HepG2 (cell line): ENCODE data around the gene DHX8. TPM values are rescaled to one million over a fixed set of nuclear protein-coding genes. Genes with fewer than 3 reads are reported as not detected.

ENCODE experiments used
- ARNT ChIP-seq: fragments of 450-650 bp; IDR thresholded peaks from 2 replicates; pipeline ENCODE4 v1.6.1; 2017
- BRCA1 ChIP-seq: sonication (generic); formaldehyde crosslinking; IDR thresholded peaks from 2 replicates; pipeline ENCODE4 v1.4.0; 2020; ENCODE audit warnings: missing genetic modification reagents
- CC2D1A ChIP-seq: sonication (generic); formaldehyde crosslinking; IDR thresholded peaks from 2 replicates; pipeline ENCODE4 v1.8.1; 2023; ENCODE audit warnings: mild to moderate bottlenecking, missing genetic modification reagents
- ERF ChIP-seq: IDR thresholded peaks from 2 replicates; pipeline ENCODE4 v1.6.1; 2018; ENCODE audit warnings: missing biosample characterization, missing genetic modification reagents
- FOXC1 ChIP-seq: sonication (generic); formaldehyde crosslinking; IDR thresholded peaks from 2 replicates; pipeline ENCODE4 v1.8.0; 2022; ENCODE audit warnings: mild to moderate bottlenecking, missing genetic modification reagents, borderline replicate concordance
- FOXJ3 ChIP-seq: sonication (generic); formaldehyde crosslinking; IDR thresholded peaks from 2 replicates; pipeline ENCODE4 v1.4.0; 2020; ENCODE audit warnings: missing genetic modification reagents, mild to moderate bottlenecking, borderline replicate concordance
- HMG20A ChIP-seq: IDR thresholded peaks from 2 replicates; pipeline ENCODE4 v1.6.1; 2016; ENCODE audit warnings: borderline replicate concordance
- KDM5B ChIP-seq: sonication (generic); formaldehyde crosslinking; IDR thresholded peaks from 2 replicates; pipeline ENCODE4 v1.4.0; 2020; ENCODE audit warnings: missing genetic modification reagents, mild to moderate bottlenecking, borderline replicate concordance
- KLF12 ChIP-seq: sonication (generic); formaldehyde crosslinking; IDR thresholded peaks from 2 replicates; pipeline ENCODE4 v1.4.0; 2020; ENCODE audit warnings: missing genetic modification reagents, borderline replicate concordance
- MTA1 ChIP-seq: sonication (generic); formaldehyde crosslinking; IDR thresholded peaks from 2 replicates; pipeline ENCODE4 v1.4.0; 2020; ENCODE audit warnings: missing genetic modification reagents, mild to moderate bottlenecking, borderline replicate concordance
- NR0B2 ChIP-seq: sonication (generic); formaldehyde crosslinking; IDR thresholded peaks from 2 replicates; pipeline ENCODE4 v1.4.0; 2020; ENCODE audit warnings: mild to moderate bottlenecking, missing genetic modification reagents
- NR2F6 ChIP-seq, 2 experiments: IDR thresholded peaks; 2 replicates each; pipeline ENCODE4 v1.6.1; 2016; ENCODE audit warnings: antibody characterized with exemption in 1 of 2, mild to moderate bottlenecking in 1 of 2
- PHF8 ChIP-seq: sonication (generic); formaldehyde crosslinking; IDR thresholded peaks from 2 replicates; pipeline ENCODE4 v1.5.0; 2020; ENCODE audit warnings: missing genetic modification reagents
- POLR2AphosphoS2 ChIP-seq: IDR thresholded peaks from 2 replicates; pipeline ENCODE4 v1.6.1; 2011; ENCODE audit warnings: low read depth, low read length, improper control_type of control experiment
- SIX4 ChIP-seq: sonication (generic); formaldehyde crosslinking; IDR thresholded peaks from 2 replicates; pipeline ENCODE4 v1.4.0; 2020; ENCODE audit warnings: missing genetic modification reagents
- TMF1 ChIP-seq: sonication (generic); formaldehyde crosslinking; IDR thresholded peaks from 2 replicates; pipeline ENCODE4 v1.8.1; 2022; ENCODE audit warnings: low read depth, missing genetic modification reagents
- ZFP36L1 ChIP-seq: sonication (generic); formaldehyde crosslinking; IDR thresholded peaks from 2 replicates; pipeline ENCODE4 v1.8.0; 2022; ENCODE audit warnings: mild to moderate bottlenecking, missing genetic modification reagents, moderate library complexity
- ZNF230 ChIP-seq: sonication (generic); formaldehyde crosslinking; IDR thresholded peaks from 2 replicates; pipeline ENCODE4 v1.4.0; 2020; ENCODE audit warnings: mild to moderate bottlenecking, missing genetic modification reagents
- ZNF34 ChIP-seq: sonication (generic); formaldehyde crosslinking; IDR thresholded peaks from 2 replicates; pipeline ENCODE4 v1.4.0; 2020; ENCODE audit warnings: mild to moderate bottlenecking, missing genetic modification reagents, borderline replicate concordance
- ZNF567 ChIP-seq: sonication (generic); formaldehyde crosslinking; IDR thresholded peaks from 2 replicates; pipeline ENCODE4 v1.8.1; 2023; ENCODE audit warnings: mild to moderate bottlenecking, missing genetic modification reagents, borderline replicate concordance
- ZNF747 ChIP-seq: sonication (generic); formaldehyde crosslinking; IDR thresholded peaks from 2 replicates; pipeline ENCODE4 v1.8.1; 2023; ENCODE audit warnings: missing genetic modification reagents, mild to moderate bottlenecking, borderline replicate concordance
- ZNF781 ChIP-seq: sonication (generic); formaldehyde crosslinking; IDR thresholded peaks from 2 replicates; pipeline ENCODE4 v1.5.1; 2020; ENCODE audit warnings: borderline replicate concordance, mild to moderate bottlenecking, missing genetic modification reagents; ENCODE audit errors: not compliant biosample characterization
- polyA plus RNA-seq, 8 experiments: library from polyadenylated mRNA; depleted of rRNA in 3 of 8; stranded (reverse) in 7 of 8; unstranded in 1 of 8; fragments of >200 nt; fragmentation: Illumina TruSeq in 4 of 8; extraction: Trizol in 4 of 8; gene quantifications; 2 replicates each; pipeline versions ENCODE4 v1.2.1 to v1.2.3, GENCODE V29; 2011 to 2016; ENCODE audit warnings: low read depth in 4 of 8, missing spikeins in 1 of 8, mixed read lengths in 1 of 8; ENCODE audit not compliant: insufficient read depth in 1 of 8
- total RNA-seq, 5 experiments: library from RNA; depleted of rRNA; stranded (reverse); fragments of >200 nt; fragmentation: Illumina TruSeq; extraction: Trizol; gene quantifications; 2 replicates each; pipeline ENCODE4 v1.2.3, GENCODE V29; 2016; ENCODE audit warnings: low read depth in 1 of 5
- TF ChIP-seq, protein P1 (sequence below), 2 experiments: sonication (generic) in 1 of 2; formaldehyde crosslinking in 1 of 2; IDR thresholded peaks; 2 replicates each; pipeline versions ENCODE4 v1.5.1 to v1.6.1; 2011 to 2020; ENCODE audit warnings: borderline replicate concordance in 1 of 2, low read depth in 1 of 2, low read length in 1 of 2, mild to moderate bottlenecking in 1 of 2, missing genetic modification reagents in 1 of 2, moderate library complexity in 1 of 2
- TF ChIP-seq, protein P2 (sequence below): IDR thresholded peaks from 2 replicates; pipeline ENCODE4 v1.6.1; 2016; ENCODE audit warnings: missing compliant biosample characterization, missing genetic modification reagents, borderline replicate concordance
- TF ChIP-seq, protein P3 (sequence below): sonication (generic); formaldehyde crosslinking; IDR thresholded peaks from 2 replicates; pipeline ENCODE4 v1.5.0; 2020; ENCODE audit warnings: missing genetic modification reagents

DHX8 gene
- total and polyA plus RNA-seq, 2 of the 13 experiments (the other 11 are each of a cell fraction or from before 2014, with no cell fraction given) = 24.8 to 48.9 TPM

DNA sequence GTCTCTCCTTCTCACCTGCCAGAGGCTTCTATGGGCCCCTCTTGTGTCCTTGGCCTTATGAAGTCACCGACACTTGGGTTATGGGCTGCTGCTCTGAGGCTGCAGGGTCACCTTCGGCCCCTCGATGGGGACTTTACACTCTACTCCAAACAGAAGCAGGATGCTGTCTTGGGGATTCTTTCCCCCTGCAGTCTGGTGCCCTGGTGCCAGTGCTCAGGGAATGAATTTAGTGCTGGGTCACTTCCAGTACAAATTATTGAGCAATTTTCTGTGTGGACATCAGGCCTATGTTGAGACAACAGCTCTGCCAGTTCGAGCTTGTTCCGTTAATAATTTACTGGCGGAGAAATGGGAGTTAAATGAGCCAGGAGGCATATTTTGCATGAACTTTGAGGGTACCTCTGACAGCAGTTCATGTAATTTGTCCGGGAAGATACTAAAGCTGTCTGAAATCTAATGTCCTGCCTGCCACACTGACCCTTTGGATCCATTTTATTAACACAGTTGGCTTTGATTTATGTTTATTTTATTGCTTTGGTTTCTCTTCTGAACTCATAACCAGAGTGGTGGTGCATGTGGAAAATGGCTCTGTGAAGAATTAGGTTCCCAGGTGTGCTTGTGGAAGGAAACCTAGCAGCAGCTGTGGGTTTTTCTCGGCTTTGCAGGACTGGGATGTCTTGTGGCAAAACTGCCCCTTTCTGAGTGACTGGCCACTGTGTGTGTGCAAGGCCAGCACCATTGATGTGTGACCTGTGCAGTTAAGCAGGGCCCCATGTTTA is 34.1 kb upstream of the DHX8 start (continued):
- TF ChIP-seq, protein P1, sequence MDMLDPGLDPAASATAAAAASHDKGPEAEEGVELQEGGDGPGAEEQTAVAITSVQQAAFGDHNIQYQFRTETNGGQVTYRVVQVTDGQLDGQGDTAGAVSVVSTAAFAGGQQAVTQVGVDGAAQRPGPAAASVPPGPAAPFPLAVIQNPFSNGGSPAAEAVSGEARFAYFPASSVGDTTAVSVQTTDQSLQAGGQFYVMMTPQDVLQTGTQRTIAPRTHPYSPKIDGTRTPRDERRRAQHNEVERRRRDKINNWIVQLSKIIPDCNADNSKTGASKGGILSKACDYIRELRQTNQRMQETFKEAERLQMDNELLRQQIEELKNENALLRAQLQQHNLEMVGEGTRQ (IDR thresholded peaks at IDR 0.05; ENCODE audit: low read depth, low read length) = no peak
- TF ChIP-seq, protein P1 (CRISPR knock-in tag; IDR thresholded peaks at IDR 0.05; ENCODE audit: borderline replicate concordance) = no peak
- TF ChIP-seq FOXC1 (CRISPR knock-in tag) = peak; percentile 64; the same call in 1 of the 2 replicates
- no peak for TF ChIP-seq ZFP36L1 (CRISPR knock-in tag)
- no peak for TF ChIP-seq PHF8 (CRISPR knock-in tag)
- peak; percentile 90; the same call in 1 of the 2 replicates for TF ChIP-seq ZNF747 (CRISPR knock-in tag)
- TF ChIP-seq NR0B2 = no peak
- TF ChIP-seq POLR2AphosphoS2 = no peak
- TF ChIP-seq ZNF781 (CRISPR knock-in tag) = no peak
- no peak; the same call in 1 of the 2 replicates for TF ChIP-seq KDM5B (CRISPR knock-in tag)
- TF ChIP-seq MTA1 (CRISPR knock-in tag) = peak; percentile 87
- no peak for TF ChIP-seq CC2D1A (CRISPR knock-in tag)
- TF ChIP-seq FOXJ3 (CRISPR knock-in tag) = peak; percentile 96
- no peak; the same call in 1 of the 2 replicates for TF ChIP-seq BRCA1 (CRISPR knock-in tag)
- TF ChIP-seq ARNT = no peak
- peak; percentile 90 for TF ChIP-seq ERF (CRISPR knock-in tag)
- TF ChIP-seq, protein P2, sequence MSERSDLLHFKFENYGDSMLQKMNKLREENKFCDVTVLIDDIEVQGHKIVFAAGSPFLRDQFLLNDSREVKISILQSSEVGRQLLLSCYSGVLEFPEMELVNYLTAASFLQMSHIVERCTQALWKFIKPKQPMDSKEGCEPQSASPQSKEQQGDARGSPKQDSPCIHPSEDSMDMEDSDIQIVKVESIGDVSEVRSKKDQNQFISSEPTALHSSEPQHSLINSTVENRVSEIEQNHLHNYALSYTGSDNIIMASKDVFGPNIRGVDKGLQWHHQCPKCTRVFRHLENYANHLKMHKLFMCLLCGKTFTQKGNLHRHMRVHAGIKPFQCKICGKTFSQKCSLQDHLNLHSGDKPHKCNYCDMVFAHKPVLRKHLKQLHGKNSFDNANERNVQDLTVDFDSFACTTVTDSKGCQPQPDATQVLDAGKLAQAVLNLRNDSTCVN = no peak; the same call in 1 of the 2 replicates
- no peak for TF ChIP-seq ZNF230 (CRISPR knock-in tag)
- TF ChIP-seq TMF1 (CRISPR knock-in tag) = no peak
- TF ChIP-seq SIX4 (CRISPR knock-in tag) = no peak
- peak; percentile 90 for TF ChIP-seq NR2F6 (IDR thresholded peaks at IDR 0.05)
- TF ChIP-seq NR2F6 (CRISPR knock-in tag; IDR thresholded peaks at IDR 0.05) = peak; percentile 84
- 0 out of 2 replicates have a peak, but pooled peaks have one; percentile 82 for TF ChIP-seq KLF12 (CRISPR knock-in tag)
- peak; percentile 94 for TF ChIP-seq HMG20A
- peak; percentile 87; the same call in 1 of the 2 replicates for TF ChIP-seq ZNF34 (CRISPR knock-in tag)
- TF ChIP-seq ZNF567 (CRISPR knock-in tag) = no peak
- TF ChIP-seq, protein P3, sequence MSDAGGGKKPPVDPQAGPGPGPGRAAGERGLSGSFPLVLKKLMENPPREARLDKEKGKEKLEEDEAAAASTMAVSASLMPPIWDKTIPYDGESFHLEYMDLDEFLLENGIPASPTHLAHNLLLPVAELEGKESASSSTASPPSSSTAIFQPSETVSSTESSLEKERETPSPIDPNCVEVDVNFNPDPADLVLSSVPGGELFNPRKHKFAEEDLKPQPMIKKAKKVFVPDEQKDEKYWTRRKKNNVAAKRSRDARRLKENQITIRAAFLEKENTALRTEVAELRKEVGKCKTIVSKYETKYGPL (CRISPR knock-in tag) = 0 out of 2 replicates have a peak, but pooled peaks have one; percentile 30
